T follicular helper cell (primary cell): ENCODE measurements around the gene KRTAP6-2.

ENCODE experiments used
- DNase-seq: peaks from one replicate; pipeline ENCODE4 v3.0.0-alpha.2; 2020; ENCODE audit warnings: low read depth

KRTAP6-2 gene

DNA sequence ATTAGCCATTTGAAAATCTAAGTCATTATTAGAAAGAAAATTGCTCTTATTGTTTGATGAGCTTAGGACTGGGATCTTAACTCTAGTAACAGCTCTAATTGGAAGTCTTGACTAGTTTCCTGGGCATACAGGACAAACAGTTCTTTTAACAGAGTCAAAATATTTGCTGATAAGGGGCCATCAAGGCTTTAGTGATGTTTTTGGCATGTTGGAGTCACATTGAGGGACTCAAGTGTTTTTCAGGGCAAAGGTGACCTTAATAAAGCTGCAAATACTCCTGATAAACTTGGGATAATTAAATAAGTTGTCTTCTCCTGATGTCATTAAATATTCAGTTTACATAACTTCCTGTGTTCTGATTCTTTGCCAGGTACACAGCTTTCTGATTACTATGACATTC lies 31.1 kb downstream of the KRTAP6-2 start:
- DNase-seq = no peak

- no peak for DNase-seq
Measured at GRCh38 chr21:30563630-30564029, 35.1 kb downstream of the KRTAP6-2 start.

DNA sequence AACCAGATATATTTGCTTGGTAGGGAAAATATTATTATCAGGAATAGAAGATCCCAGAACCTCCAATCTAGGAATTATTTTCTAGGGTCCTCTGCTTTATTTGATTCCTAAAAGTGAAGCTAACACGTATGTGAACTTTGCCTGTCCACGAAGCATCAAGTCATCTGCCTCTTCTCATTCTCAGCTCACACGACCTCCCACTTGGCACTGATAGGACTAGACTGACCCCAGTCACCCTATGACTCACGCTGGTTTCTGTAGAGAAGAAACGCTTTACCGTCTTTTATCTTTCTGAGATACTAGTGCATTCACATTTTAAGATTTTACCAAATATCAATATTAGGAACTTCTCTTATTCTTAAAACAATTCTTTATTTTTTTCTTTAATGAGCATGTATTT lies 35.6 kb downstream of the KRTAP6-2 start:
- DNase-seq = no peak

- DNase-seq = no peak
Measured at GRCh38 chr21:30561957-30562356, 36.7 kb downstream of the KRTAP6-2 start.

DNA sequence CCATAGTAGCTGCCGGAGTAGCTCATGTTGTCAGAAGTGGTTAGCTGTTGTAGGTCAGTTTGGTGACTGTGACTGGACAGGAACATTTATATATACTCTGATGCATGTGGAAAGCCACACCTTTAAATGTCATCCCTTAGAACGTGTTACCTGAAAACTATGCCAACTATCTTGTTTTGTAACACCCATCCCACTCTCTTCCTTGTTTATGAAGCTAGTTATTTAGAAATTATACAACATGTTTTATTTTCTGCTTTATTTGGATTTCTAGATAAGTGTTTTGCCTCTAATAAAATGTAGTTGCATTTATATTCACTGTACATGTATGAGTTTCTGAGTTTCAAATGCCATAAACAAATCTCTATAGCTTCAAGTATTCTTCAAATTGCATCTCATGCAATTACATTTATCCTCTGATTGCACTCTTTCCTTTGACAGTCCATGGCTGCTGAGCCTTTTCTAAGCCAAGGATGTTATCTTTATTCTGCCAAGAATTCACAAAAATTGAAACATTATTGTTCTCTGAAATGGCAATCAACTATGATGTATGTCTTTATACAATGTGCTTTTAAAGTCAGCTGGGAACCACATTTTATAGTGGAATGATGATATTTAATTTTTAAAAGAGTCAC lies 37.3 kb downstream of the KRTAP6-2 start, which contains the start of gene KRTAP19-7:
Gene KRTAP19-7 (minus strand): TSS at position 51 of the 632 bp plus-strand sequence. CDS start 25 bp downstream, at position 26.
- no peak for DNase-seq

DNA sequence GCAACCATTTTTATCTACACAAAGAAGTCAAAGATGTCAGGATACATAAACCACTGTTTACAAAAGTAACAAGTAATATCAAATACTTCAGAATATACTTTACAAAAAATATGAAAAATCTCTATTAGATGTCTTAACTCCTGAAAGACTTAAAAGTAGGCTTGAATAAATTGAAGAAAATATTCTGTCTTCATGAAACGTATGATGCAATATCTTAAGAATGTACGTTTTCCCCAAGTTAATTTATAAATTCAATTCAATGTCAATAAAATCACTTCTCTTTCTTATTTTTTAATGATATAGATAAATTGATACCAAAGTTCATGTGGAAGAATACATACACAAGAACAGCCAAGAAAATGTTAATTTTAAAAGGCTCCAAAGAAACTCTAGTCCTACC lies 43.6 kb downstream of the KRTAP6-2 start:
- DNase-seq = no peak

GRCh38 chr21:30552782-30553181 lies 45.9 kb downstream of the KRTAP6-2 start:
- no peak for DNase-seq
